HG02981 (cell line): ENCODE data around the gene MYO3B.
"Not testable (repeated sequence)": the region's sequence is repeated elsewhere in the genome, so short reads cannot be mapped to it uniquely, and the experiment has no call there.

ENCODE experiments used
- ATAC-seq: cut with Tn5 transposase; IDR thresholded peaks from one replicate; pipeline ENCODE4 v1.9.1; 2021; ENCODE audit warnings: mild to moderate bottlenecking, moderate library complexity; ENCODE audit not compliant: unreplicated experiment

MYO3B gene

DNA sequence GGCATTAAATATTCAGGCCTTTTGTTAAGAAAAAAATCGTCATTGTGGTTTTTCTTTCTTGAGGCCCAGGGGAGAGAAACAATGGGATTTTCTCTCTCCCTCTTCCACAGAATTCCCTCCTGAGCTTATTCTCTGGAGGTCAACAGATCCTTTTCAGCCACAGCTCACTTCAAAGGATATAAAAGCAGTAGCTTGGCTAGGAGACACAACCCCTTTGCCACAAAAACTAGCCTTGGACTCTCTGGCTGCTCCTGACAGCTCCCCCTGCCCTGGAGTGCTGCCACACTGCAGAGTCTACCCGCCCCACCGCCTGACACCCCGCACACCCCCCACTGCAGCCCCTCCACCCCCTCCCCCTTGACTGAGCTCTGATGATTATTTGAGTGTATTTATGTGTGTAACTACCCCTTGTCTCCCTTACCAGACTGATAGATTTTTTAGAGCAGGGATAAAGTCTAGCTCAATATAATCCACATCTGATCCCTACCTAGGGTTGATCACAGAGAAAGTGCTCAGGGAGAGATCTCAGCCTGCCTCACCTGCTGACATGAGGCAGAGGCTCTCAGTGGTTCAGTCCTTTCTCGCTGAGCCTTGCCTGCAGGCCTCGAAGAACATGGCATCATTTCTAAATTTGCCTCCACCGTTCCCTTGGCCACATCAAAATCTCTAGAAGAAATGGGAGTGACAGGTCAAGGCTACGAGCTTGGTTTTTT lies 405.0 kb downstream of the MYO3B start:
- no peak for ATAC-seq

DNA sequence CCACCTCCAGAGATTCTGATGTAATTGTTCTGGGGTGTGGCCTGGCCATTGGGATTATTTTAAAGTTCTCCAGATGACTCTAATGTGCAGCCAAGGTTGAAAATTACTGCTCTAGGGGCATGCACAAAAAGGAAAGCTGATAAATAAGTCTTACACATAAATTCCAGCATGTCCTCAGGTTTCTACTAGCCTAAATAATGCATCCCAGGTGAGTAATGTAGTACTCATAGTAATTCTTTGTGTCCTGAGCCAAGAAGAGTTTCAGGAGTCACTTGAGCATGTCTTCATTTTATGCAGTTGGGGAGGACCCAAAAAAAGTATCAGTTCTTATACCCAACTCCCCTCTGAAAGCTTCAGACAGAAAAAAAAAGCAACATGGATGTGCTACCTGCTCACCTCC lies 407.1 kb downstream of the MYO3B start:
- no peak for ATAC-seq

DNA sequence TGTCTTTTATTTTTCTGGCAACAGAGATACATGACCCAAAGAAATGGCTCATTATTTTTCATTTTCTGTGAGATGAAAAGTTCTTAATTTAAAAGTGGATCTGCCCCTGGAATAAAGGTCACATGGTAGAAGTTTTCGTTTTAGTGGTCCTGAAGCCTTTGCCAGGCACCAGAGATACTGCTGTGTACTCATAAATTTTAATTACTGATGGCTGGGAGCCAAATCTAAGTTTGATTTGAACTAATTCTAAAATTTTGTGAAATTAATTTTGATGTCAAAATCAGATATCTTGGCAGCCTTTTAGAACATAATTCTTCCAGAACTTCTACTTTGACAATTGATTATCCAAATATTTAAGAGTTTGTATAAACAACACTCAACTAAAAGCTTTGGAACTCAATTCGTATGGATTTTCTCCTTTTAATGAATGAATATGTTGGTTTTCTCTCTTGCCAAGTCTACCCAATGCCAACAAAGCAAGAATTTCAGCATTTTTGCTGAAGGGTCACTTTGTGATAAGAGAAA lies 408.7 kb downstream of the MYO3B start:
- ATAC-seq, result no peak

GRCh38 chr2:170587117-170587516 lies 409.2 kb downstream of the MYO3B start:
- ATAC-seq, result no peak

DNA sequence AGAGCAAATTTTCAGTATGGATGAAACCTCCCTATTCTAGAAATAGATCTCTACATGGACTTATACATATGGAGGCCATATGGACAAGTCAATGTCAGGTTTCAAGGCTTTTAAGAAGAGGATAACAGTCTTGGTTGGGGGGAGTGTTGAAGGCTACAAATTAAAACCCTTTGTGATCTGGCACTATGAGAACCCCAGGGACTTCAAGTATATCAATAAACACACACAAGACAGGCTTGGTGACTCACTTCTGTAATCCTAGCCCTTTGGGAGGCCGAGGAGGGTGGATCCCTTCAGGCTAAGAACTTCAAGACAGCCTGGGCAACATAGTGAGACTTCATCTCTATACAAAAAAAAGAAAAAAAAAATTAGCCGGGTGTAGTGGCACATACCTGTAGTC lies 410.0 kb downstream of the MYO3B start:
- ATAC-seq, result no peak

DNA sequence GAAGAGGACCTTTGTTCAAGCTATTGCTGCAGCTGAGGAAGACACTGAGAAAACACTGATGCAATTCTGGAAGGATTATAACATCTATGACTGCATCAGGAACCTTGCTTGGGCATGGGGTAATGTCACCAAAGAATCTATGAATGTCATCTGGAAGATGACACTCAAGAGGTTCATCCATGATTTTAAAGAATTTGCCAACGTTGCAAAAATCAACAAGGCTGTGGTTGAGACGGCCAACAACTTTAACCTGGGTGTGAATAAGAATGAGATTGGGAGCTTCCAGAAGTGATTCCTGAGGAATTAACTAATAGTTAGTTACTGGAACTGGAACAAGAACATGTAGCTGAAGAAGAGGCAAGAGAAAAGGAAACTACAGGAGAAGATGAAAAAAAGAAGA lies 410.8 kb downstream of the MYO3B start:
- ATAC-seq, result no peak

GRCh38 chr2:170596576-170596975 lies 418.6 kb downstream of the MYO3B start:
- ATAC-seq, result no peak

DNA sequence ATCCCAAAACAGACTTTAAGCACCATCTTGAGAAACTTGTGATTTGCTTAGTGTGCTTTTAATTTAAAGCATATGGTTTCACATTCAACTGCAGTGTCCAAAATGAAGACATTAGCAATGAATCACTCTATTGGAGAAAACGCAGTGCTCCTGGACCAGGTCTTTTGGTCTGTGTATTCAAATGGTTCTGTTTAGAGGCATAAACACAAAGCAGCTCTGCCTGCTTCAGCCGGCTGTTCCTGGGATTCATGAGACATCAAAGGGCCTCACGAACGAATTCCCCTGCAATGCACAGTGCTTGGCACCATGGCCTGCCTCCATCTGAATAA lies 420.1 kb downstream of the MYO3B start:
- ATAC-seq, result no peak

DNA sequence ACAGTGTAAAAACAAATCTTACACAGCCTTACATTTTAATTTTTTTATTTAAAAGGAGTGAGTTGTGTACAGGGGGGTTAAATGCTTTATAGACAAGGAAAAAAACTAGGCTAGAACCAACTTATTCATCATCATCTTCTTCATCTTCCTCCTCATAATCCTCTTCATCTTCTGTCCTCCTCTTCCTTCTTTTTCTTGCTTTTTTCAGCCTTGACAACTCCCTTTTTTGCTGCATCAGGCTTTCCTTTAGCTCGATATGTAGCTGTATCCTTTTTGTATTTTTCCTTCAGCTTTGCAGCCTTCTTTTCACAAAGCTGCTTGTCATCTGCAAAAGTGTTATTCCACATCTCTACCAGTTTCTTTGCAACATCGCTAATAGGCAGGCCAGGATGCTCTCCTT lies 423.5 kb downstream of the MYO3B start:
- ATAC-seq, result no peak

DNA sequence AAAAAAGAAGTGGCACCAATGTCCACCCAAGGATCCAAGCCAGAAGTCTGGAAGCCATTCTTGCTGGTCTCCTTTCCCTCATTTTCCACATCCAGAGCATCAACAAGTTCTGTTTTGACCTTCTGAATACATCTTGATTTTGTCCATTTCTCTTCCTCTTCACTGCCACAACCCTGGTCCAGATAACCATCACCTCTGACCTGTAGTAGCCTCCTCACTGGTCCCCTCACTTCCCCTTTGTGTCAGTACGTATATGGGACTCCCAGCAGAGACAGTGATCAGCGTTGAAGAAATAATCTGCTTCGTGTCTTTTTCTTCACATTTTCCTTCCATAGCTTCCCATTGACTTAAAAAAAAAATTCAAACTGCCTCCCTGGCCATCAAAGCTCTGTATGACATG lies 427.9 kb downstream of the MYO3B start:
- no peak for ATAC-seq

DNA sequence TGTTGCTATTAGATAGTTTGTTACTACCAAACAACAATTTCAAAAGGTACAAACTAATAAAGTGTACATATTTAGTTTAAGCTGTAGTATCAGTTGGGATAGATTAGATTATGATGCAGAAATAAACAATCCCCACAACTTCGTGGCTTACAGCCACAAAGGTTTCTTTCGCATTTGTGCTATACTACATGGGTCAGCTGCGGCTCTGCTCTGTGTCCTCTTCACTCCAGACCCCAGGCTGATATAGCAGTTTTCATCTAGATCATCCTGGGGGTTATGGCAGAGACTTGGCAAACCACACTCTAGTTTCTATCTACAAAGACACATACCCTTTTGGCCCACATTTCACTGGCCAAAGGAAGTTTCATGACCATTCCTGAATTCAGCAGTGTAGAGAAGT lies 429.2 kb downstream of the MYO3B start:
- no peak for ATAC-seq

DNA sequence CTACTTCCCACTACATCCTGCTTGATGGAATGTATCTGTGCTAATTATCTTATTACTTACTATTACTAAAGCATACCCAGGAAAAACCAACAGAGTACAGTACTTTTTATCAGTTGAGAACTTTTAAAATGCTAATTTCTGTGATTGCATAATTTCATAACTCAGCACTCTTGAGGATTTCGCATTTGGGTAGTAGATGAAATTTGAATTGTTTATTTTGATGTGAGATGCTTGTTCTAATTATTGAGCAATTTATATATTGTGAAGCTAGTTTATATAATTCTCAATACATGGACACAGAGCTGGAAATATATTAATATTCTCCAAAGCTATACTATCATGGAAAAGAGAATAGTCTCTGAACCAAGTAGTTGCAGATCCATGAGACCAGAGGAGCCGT lies 432.7 kb downstream of the MYO3B start:
- no peak for ATAC-seq

DNA sequence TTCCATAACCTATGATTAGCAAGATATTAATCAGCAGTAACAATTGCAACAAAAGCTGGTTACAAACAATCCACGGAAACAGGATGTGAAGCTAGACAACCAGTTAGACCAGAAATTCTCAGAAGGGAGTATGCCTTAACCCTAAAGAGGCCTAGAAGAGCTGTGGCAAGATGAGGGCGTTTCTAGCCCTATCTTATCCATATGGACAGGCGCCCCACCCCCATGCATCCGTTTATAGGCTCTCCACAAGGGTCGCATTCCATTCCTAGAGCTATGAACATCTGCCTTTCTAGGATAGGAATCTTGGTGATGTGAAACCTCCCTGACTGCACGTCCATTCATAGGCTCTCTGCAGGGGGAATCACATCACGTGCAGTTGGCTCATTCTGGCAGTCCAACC lies 441.0 kb downstream of the MYO3B start:
- not testable (repeated sequence) for ATAC-seq

DNA sequence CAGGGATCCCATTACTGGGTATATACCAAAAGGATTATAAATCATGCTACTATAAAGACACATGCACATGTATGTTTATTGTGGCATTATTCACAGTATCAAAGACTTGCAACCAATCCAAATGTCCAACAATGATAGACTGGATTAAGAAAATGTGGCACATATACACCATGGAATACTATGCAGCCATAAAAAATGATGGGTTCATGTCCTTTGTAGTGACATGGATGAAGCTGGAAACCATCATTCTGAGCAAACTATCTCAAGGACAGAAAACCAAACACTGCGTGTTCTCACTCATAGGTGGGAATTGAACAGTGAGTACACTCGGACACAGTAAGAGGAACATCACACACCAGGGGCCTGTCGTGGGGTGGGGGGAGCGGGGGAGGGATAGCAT lies 457.1 kb downstream of the MYO3B start:
- not testable (repeated sequence) for ATAC-seq

DNA sequence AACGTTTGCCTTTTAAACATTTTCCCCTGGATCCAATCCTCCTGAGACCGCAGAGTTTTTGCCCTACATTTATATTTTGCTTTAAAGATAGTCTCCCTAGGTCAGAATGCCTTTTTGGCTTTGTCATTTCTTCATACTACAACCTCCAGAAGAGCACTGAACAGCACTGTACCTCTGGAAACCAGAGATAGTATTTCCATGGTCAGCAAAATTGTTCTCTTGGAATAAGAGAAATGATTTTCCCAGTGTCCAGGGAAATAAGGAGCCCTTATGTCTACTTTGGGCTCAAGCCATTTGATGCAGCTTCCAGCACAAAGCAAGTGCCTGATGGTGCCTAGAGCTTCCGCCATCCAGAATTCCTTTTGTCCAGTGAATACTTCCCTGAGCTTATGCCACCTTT lies 461.7 kb downstream of the MYO3B start:
- ATAC-seq, result no peak

- ATAC-seq, result no peak
These were observed 464.0 kb downstream of the MYO3B start for GRCh38 chr2:170641961-170642360.

GRCh38 chr2:170643346-170643745 lies 465.4 kb downstream of the MYO3B start:
- ATAC-seq, result no peak

- ATAC-seq, result no peak
These were observed 469.9 kb downstream of the MYO3B start for GRCh38 chr2:170647741-170648436.

DNA sequence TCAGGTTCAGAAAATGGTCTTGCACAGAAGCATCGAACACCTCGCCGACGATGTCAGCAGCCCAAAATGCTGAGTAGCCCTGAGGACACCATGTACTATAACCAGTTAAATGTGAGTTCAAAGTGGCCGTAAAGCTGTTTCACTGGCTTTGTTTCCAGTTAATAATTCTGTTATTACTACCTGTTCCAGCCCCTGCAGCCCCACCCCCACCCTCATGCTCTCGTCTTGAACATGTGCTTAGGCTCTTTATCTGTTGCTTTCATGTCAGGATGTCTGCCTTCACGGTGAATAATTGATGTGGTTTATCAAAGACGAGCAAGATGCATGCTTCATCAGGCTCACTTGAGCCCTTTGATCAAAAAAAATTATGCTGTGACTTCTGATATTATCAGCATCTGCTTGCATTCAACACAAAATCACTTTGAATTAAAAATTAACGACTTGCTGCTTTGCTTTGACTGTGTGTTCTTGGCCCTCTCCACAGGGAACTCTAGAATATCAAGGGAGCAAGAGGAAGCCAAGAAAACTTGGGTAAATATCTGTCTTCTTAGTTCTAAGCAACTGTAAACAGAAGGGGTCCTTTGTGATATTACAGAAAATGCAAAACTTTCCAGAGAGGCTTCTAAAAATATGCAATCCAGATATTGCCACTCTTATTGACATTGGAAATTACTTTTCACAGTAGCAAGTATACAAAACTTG lies 473.8 kb downstream of the MYO3B start:
- no peak for ATAC-seq

- no peak for ATAC-seq
These were observed 474.9 kb downstream of the MYO3B start for GRCh38 chr2:170652637-170653417.

GRCh38 chr2:170656669-170657068 lies 478.7 kb downstream of the MYO3B start:
- no peak for ATAC-seq
